GM12874 (cell line): Measurements from ENCODE around the gene PTPRD.

Experiments used
- TF ChIP-seq, protein P1 (sequence below): IDR thresholded peaks from 2 replicates; pipeline ENCODE4 v1.5.1; 2011; ENCODE audit warnings: low read depth, mild to moderate bottlenecking, control low read depth, low read length, moderate library complexity; ENCODE audit not compliant: insufficient read depth

Gene PTPRD

DNA sequence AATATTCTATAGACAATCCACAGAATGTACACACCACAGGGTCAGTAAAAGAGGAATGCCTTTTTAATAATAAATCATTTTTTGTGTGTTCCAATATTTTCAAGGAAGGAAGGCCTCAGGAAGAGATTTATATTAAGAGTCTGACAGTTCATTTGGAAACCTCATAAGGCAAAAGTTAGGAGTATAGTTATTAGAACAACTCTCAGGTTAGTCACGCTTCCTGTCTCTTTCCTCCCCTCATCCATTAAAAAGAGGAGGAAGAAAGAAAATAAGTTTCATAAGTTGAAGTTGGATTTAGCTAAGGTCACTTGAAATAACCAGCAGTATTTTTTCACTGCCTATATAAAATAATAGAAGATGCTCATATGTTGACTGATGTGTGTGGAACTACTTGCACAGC lies 863.2 kb downstream of the PTPRD start:
- TF ChIP-seq, protein P1, sequence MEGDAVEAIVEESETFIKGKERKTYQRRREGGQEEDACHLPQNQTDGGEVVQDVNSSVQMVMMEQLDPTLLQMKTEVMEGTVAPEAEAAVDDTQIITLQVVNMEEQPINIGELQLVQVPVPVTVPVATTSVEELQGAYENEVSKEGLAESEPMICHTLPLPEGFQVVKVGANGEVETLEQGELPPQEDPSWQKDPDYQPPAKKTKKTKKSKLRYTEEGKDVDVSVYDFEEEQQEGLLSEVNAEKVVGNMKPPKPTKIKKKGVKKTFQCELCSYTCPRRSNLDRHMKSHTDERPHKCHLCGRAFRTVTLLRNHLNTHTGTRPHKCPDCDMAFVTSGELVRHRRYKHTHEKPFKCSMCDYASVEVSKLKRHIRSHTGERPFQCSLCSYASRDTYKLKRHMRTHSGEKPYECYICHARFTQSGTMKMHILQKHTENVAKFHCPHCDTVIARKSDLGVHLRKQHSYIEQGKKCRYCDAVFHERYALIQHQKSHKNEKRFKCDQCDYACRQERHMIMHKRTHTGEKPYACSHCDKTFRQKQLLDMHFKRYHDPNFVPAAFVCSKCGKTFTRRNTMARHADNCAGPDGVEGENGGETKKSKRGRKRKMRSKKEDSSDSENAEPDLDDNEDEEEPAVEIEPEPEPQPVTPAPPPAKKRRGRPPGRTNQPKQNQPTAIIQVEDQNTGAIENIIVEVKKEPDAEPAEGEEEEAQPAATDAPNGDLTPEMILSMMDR = no peak

GRCh38 chr9:9747787-9748186 lies 865.0 kb downstream of the PTPRD start:
- TF ChIP-seq, protein P1 = no peak

GRCh38 chr9:9746826-9747225 lies 866.0 kb downstream of the PTPRD start:
- TF ChIP-seq, protein P1 = no peak

- TF ChIP-seq, protein P1 = no peak
Measured at GRCh38 chr9:9743822-9744221, 869.0 kb downstream of the PTPRD start.

DNA sequence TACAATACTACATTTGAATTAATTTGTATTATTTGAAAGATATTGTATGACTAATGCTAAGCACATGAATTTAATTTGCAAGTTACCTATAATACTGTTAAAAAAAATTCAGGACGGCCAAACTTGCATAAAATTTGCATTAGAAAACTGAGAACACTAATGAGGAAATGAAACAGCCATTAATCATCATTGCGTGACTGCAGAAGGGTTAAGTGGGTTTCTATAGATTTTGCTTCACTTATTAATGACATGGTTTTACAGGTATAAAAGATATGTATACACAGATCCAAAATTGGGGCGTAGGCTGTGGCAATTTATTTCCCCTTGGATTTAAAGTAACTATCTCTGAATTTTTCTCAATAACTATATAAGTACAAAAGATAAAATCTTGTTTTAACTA lies 882.6 kb downstream of the PTPRD start:
- TF ChIP-seq, protein P1 = no peak

DNA sequence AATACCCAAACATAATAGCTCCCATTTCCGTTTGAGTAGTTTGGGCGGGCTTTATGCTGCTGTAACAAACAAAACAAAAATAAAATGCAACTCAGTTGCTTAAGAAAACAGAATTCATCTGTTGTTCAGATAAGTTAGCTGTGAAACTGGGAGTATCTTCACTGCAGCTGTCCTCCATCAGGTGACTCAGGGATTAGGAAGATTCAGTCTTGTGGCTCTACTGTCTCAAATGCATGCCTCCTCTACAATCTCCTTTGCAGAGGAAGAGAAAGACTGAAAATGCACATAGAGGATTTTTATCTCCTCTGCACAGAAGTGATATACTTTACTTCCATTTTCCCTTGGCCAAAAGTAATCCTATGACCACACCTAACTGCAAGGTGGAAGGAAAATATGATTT lies 883.7 kb downstream of the PTPRD start:
- TF ChIP-seq, protein P1 = no peak

DNA sequence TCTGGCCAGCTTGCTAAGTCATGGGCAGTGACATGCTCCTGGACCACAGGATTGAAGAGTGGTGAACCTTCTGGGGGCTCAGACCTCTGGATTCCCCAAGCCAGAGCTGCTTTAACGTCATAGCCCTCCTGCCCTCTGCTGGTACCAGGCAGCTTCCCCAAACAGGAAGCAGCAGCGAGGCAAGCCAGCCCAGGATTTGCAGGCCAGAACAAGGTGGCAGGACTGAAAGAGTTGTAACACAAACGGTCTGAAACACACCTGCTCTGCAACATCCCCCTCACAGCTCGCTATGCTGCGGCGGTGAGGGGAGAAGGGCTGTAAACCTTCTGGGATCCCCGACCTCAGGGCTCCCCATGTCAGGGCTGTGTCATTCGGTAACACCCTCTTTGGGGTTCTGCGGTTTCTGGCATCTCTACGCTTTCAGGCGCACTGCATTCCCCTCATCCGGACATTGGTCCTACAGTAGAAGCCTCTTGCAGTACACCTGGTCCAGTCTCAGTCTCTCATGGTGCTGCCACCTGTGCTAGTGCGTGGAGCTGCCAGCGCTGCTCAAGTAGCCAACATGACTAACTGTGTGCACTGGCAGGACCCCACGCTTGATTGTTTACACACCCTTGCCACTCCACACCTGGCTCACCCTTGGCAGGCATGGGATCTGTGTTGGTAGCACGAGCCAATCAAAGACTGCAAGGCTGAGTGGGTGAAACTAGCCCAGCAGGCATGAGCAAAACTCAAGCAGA lies 893.3 kb downstream of the PTPRD start:
- TF ChIP-seq, protein P1 = no peak
